Common myeloid progenitor, CD34-positive (primary cell): Measurements from ENCODE around the gene NUBPL.
"Not testable (repeated sequence)": the region's sequence is repeated elsewhere in the genome, so short reads cannot be mapped to it uniquely, and the experiment has no call there.

Source experiments
- CTCF ChIA-PET: fragments of 350-600 bp; sonication (Branson Sonifier 250); formaldehyde crosslinking; loops from one replicate; lab custom pipeline; 2021; ENCODE audit warnings: antibody characterized with exemption; lab: Charles Lee
- POLR2A ChIA-PET: fragments of 350-600 bp; sonication (Branson Sonifier 250); formaldehyde crosslinking; loops from one replicate; lab custom pipeline; 2021; ENCODE audit warnings: antibody characterized with exemption; lab: Charles Lee
- DNase-seq, 3 donors: peaks; one replicate each; pipeline versions ENCODE4 v3.0.0 to v3.0.0-alpha.2; 2013
- H3K27ac ChIP-seq, 2 experiments: 1 replicate in 1 of 2; 2 replicates in 1 of 2; pipeline ENCODE4 v1.7.0; 2013; ENCODE audit warnings: inconsistent platforms in 2 of 2, low read length in 2 of 2, mild to moderate bottlenecking in 2 of 2, low read depth in 1 of 2, moderate library complexity in 1 of 2; ENCODE audit not compliant: severe bottlenecking in 2 of 2, insufficient read depth in 1 of 2, poor library complexity in 1 of 2
- H3K27me3 ChIP-seq, 5 experiments: replicated peaks in 2 of 5; 1 replicate in 3 of 5; 2 replicates in 2 of 5; pipeline versions ENCODE4 v1.6.1 to v1.7.0; 2013; ENCODE audit warnings: low read length in 4 of 5, mild to moderate bottlenecking in 2 of 5, moderate library complexity in 2 of 5, inconsistent platforms in 1 of 5; ENCODE audit not compliant: insufficient read depth in 5 of 5, control insufficient read depth in 4 of 5
- H3K36me3 ChIP-seq, 4 experiments: 1 replicate in 2 of 4; 2 replicates in 2 of 4; pipeline versions ENCODE4 v1.6.1 to v1.7.0; 2013; ENCODE audit warnings: low read length in 3 of 4, control low read depth in 1 of 4, mild to moderate bottlenecking in 1 of 4; ENCODE audit not compliant: control insufficient read depth in 4 of 4, insufficient read depth in 4 of 4
- H3K4me1 ChIP-seq, 4 experiments: 1 replicate in 3 of 4; 2 replicates in 1 of 4; pipeline versions ENCODE4 v1.6.1 to v1.7.1; 2013; ENCODE audit warnings: low read length in 3 of 4, mild to moderate bottlenecking in 3 of 4, control low read depth in 1 of 4, inconsistent platforms in 1 of 4, moderate library complexity in 1 of 4; ENCODE audit not compliant: control insufficient read depth in 4 of 4, insufficient read depth in 4 of 4; ENCODE audit errors: control extremely low read depth in 1 of 4
- H3K4me3 ChIP-seq, 7 experiments: 1 replicate in 4 of 7; 2 replicates in 3 of 7; pipeline versions ENCODE4 v1.5.1 to v1.7.0; 2013; ENCODE audit warnings: mild to moderate bottlenecking in 7 of 7, low read length in 6 of 7, moderate library complexity in 6 of 7, inconsistent platforms in 2 of 7, low read depth in 2 of 7, control low read depth in 1 of 7; ENCODE audit not compliant: insufficient read depth in 4 of 7, control insufficient read depth in 1 of 7; ENCODE audit errors: extremely low read depth in 1 of 7
- H3K9me3 ChIP-seq, 5 experiments: 1 replicate in 4 of 5; 2 replicates in 1 of 5; pipeline versions ENCODE4 v1.6.1 to v1.7.1; 2013; ENCODE audit warnings: low read length in 4 of 5, mild to moderate bottlenecking in 2 of 5, inconsistent platforms in 1 of 5, low read depth in 1 of 5, moderate library complexity in 1 of 5; ENCODE audit not compliant: control insufficient read depth in 4 of 5, insufficient read depth in 2 of 5; ENCODE audit errors: control extremely low read depth in 1 of 5
- WGBS: methylation state at CpG from one replicate; pipeline ENCODE4 v1.1.5; 2013; ENCODE audit not compliant: insufficient coverage; 5-methylcytosine and 5-hydroxymethylcytosine counted together

Gene NUBPL

GRCh38 chr14:31887929-31888580, 326.9 kb downstream of the NUBPL start:
- Histone ChIP-seq H3K4me1 (no peaks in the 10 kb centered on the region), H3K27me3 (no peaks in the 10 kb centered on the region), H3K9me3 (no peaks in the 10 kb centered on the region), H3K4me3 (no peak overlapping the region), H3K36me3 (no peaks in the 10 kb centered on the region), H3K27ac (no peak overlapping the region)
- CTCF ChIA-PET: no interaction called here
- POLR2A ChIA-PET: no interaction called here
- WGBS: 94% methylated on average over 4 of the region's 4 CpGs
- no peak for DNase-seq

- Histone ChIP-seq H3K4me3 (no peak overlapping the region), H3K4me1 (no peaks in the 10 kb centered on the region), H3K27me3 (no peaks in the 10 kb centered on the region), H3K36me3 (no peaks in the 10 kb centered on the region), H3K9me3 (no peaks in the 10 kb centered on the region), H3K27ac (no peak overlapping the region)
- ChIA-PET POLR2A (no interaction called here), CTCF (no interaction called here)
- no peak for DNase-seq
- 83% methylated on average over 2 of the region's 2 CpGs for WGBS
These were observed 328.1 kb downstream of the NUBPL start for GRCh38 chr14:31889297-31889696.

DNA sequence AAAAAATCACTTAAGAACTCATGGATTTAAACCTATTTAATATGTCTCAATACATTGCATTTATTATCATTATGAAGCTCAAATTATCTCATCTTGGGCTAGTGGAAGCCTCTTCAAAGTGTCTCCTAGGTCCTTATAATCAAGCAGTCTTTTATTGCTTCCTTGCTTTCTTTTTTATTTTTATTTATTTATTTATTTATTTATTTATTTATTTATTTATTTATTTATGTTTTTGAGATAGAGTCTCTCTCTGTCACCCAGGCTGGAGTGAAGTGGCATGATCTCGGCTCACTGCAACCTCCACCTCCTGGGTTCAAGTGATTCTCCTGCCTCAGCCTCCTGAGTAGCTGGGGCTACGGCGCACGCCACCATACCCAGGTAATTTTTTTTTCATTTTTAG, 329.0 kb downstream of the NUBPL start:
- WGBS: 100% methylated on average over 1 of the region's 4 CpGs
- H3K9me3 ChIP-seq, H3K27ac ChIP-seq, H3K27me3 ChIP-seq, H3K36me3 ChIP-seq, H3K4me1 ChIP-seq, H3K4me3 ChIP-seq, CTCF ChIA-PET, DNase-seq, POLR2A ChIA-PET: not testable (repeated sequence)

DNA sequence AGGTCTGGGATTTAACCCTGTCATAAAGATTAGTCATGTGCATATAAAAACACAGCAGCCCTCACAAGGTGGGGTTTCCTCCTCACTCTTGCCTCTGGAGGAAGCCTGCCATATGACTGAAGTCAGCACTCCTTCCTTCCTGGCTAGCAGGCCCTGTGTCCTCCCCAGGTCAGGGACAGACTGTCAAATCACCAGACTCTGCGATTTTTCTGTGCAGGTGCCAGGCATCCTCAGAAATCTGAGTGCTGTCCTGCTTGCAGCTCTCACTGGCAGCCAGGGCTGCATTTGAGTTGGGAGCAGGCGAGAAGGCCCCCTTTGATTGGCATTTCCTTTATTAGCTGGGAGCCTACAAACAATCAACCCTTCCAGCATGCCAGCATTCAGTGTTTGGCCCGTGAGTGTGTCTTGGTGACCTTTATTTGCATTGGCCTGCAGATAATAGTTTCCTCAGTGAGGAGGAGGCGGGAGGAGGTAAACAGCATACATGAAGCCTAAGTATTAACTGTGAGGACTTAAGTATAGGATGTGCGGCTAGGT, 332.1 kb downstream of the NUBPL start:
- ChIA-PET CTCF (interaction anchor here (1.2 kb wide), 1 partner anchor 9 kb away, joined by 3 read pairs; no protein-coding TSS in a partner anchor), POLR2A (no interaction called here)
- H3K4me1 ChIP-seq: no peaks in the 10 kb centered on the region
- H3K27me3 ChIP-seq: no peaks in the 10 kb centered on the region
- DNase-seq: no peak
- WGBS: 72% methylated on average over 5 of the region's 5 CpGs
- no peak overlapping the region for H3K27ac ChIP-seq
- H3K36me3 ChIP-seq: no peaks in the 10 kb centered on the region
- H3K9me3 ChIP-seq: no peaks in the 10 kb centered on the region
- H3K4me3 ChIP-seq: no peak overlapping the region

DNA sequence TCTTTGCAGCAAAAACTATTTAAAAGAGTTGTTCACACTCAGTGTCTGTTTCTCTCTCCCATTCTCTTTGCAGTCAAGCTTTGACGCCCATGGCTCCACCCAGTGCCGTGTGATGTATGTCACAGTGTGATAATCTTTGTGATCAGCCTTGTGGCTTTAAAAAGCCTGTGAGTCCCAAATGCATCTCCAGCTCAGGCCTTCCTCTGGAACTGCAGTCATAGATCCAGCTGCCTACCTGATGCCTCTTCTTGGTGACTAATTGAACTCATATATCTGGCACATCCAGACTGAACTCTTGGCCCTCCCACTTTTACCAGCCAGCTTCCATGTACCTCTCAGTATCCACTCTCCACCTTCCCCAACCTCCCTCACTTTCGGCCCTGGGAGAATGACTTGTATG, 333.1 kb downstream of the NUBPL start:
- Histone ChIP-seq H3K27ac (no peak overlapping the region), H3K36me3 (no peaks in the 10 kb centered on the region), H3K27me3 (no peaks in the 10 kb centered on the region), H3K4me1 (no peaks in the 10 kb centered on the region), H3K9me3 (no peaks in the 10 kb centered on the region), H3K4me3 (no peak overlapping the region)
- ChIA-PET POLR2A (no interaction called here), CTCF (interaction anchor here (1.2 kb wide), 1 partner anchor 10 kb away, joined by 3 read pairs; no protein-coding TSS in a partner anchor)
- WGBS: 82% methylated on average over 3 of the region's 3 CpGs
- peak in 1 of 3 donors; percentile 16 for DNase-seq

- POLR2A ChIA-PET: no interaction called here
- Histone ChIP-seq H3K4me3 (no peak overlapping the region), H3K27ac (no peak overlapping the region), H3K4me1 (no peaks in the 10 kb centered on the region), H3K9me3 (no peaks in the 10 kb centered on the region), H3K36me3 (no peaks in the 10 kb centered on the region), H3K27me3 (no peaks in the 10 kb centered on the region)
- DNase-seq: no peak
- CTCF ChIA-PET: interaction anchor here (0.8 kb wide), 1 partner anchor 460 kb away, joined by 3 read pairs; no protein-coding TSS in a partner anchor
- WGBS: 100% methylated on average over 2 of the region's 2 CpGs
These were observed 334.0 kb downstream of the NUBPL start for GRCh38 chr14:31895206-31895605.

DNA sequence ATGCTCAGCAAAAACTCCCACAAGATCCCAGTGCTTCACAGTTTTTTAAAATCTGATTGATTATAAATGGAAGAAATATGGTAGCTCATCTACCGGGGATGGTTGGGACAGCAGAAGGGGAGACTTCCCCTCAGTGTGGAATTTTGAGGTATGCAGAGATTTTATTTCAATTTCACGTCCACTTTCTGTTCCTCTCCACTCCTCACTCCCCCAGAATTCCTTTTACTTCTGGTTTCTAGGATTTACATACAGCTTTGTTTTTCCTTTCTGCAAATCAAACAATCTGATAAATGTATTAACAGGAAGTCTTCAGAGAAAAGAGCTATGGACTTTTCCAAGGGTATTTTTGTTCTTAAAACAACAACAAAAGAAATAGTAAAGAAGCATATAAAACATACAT, 334.4 kb downstream of the NUBPL start:
- no CpG with 5 or more reads among the region's 2 CpGs for WGBS
- H3K27ac ChIP-seq: no peak overlapping the region
- ChIA-PET POLR2A (no interaction called here), CTCF (interaction anchor here (0.8 kb wide), 1 partner anchor 459 kb away, joined by 3 read pairs; no protein-coding TSS in a partner anchor)
- H3K4me1 ChIP-seq: no peaks in the 10 kb centered on the region
- no peak for DNase-seq
- H3K4me3 ChIP-seq: no peak overlapping the region
- no peaks in the 10 kb centered on the region for H3K36me3 ChIP-seq
- H3K9me3 ChIP-seq: no peaks in the 10 kb centered on the region
- no peaks in the 10 kb centered on the region for H3K27me3 ChIP-seq
